Measurements from ENCODE around the gene CCR9.

Gene CCR9

GRCh38 chr3:45909542-45909941 is 23.2 kb downstream of the CCR9 start:
- no peak for DNase-seq

- DNase-seq: no peak
Observed at GRCh38 chr3:45910892-45911291, 24.5 kb downstream of the CCR9 start.

GRCh38 chr3:45911511-45912226 is 25.3 kb downstream of the CCR9 start:
- no peak for DNase-seq

- DNase-seq: no peak
Observed at GRCh38 chr3:45912435-45912834, 26.1 kb downstream of the CCR9 start.

GRCh38 chr3:45914362-45915058 is 28.2 kb downstream of the CCR9 start:
- DNase-seq: no peak

- DNase-seq: no peak
Observed at GRCh38 chr3:45915059-45915439, 28.7 kb downstream of the CCR9 start.

GRCh38 chr3:45915518-45916231 is 29.3 kb downstream of the CCR9 start:
- no peak for DNase-seq

- no peak for DNase-seq
Observed at GRCh38 chr3:45917146-45917898, 31.0 kb downstream of the CCR9 start.

GRCh38 chr3:45921158-45922038 is 35.1 kb downstream of the CCR9 start:
- DNase-seq: no peak

GRCh38 chr3:45922039-45922326 is 35.6 kb downstream of the CCR9 start:
- DNase-seq: no peak

- no peak for DNase-seq
Observed at GRCh38 chr3:45922950-45923590, 36.7 kb downstream of the CCR9 start.

GRCh38 chr3:45923755-45924154 is 37.4 kb downstream of the CCR9 start:
- no peak for DNase-seq

- DNase-seq: no peak
Observed at GRCh38 chr3:45927881-45928280, 41.5 kb downstream of the CCR9 start.

GRCh38 chr3:45929042-45929679 is 42.8 kb downstream of the CCR9 start:
- DNase-seq: peak in 1 of 2 experiments; percentile 21

GRCh38 chr3:45931496-45931895 is 45.2 kb downstream of the CCR9 start:
- no peak for DNase-seq

GRCh38 chr3:45932112-45932511 is 45.8 kb downstream of the CCR9 start:
- no peak for DNase-seq

- DNase-seq: no peak
Observed at GRCh38 chr3:45933591-45933990, 47.2 kb downstream of the CCR9 start.

- no peak for DNase-seq
Observed at GRCh38 chr3:45936261-45936660, 49.9 kb downstream of the CCR9 start.

- DNase-seq: no peak
Observed at GRCh38 chr3:45937206-45938042, 51.1 kb downstream of the CCR9 start.

GRCh38 chr3:45938043-45938435 is 51.7 kb downstream of the CCR9 start:
- no peak for DNase-seq

All from NCI-H526 (cell line).